ENCODE results near the gene CEPT1. TPM values are rescaled to one million over a fixed set of nuclear protein-coding genes. Genes with fewer than 3 reads are reported as not detected.

Gene CEPT1
- total and polyA plus RNA-seq, 2 of the 13 experiments (the other 11 are each of a cell fraction or from before 2014, with no cell fraction given) = 35.7 to 48.2 TPM

- no peak for TF ChIP-seq ZBTB44 (CRISPR knock-in tag; IDR thresholded peaks at IDR 0.05)
- no peak for TF ChIP-seq HNRNPLL (IDR thresholded peaks at IDR 0.05; ENCODE audit: low read depth, low read length, poor library complexity, severe bottlenecking)
- no peak for TF ChIP-seq CSRNP2 (CRISPR knock-in tag; conservative IDR thresholded peaks at IDR 0.05; ENCODE audit: low read depth)
- peak; percentile 49; the same call in 1 of the 2 replicates for TF ChIP-seq IKZF5 (CRISPR knock-in tag; IDR thresholded peaks at IDR 0.05)
- no peak for TF ChIP-seq HBP1 (CRISPR knock-in tag; IDR thresholded peaks at IDR 0.05; ENCODE audit: low read depth)
- TF ChIP-seq ZNF280B (CRISPR knock-in tag; IDR thresholded peaks at IDR 0.05; ENCODE audit: borderline replicate concordance) = no peak
- peak; percentile 18; the same call in 1 of the 2 replicates for TF ChIP-seq THRA (CRISPR knock-in tag; IDR thresholded peaks at IDR 0.05; ENCODE audit: borderline replicate concordance)
- no peak for TF ChIP-seq ZNF292 (CRISPR knock-in tag; IDR thresholded peaks at IDR 0.05; ENCODE audit: borderline replicate concordance, low read depth)
- TF ChIP-seq MTF1 (CRISPR knock-in tag; IDR thresholded peaks at IDR 0.05) = no peak
- no peak for TF ChIP-seq RBM39 (IDR thresholded peaks at IDR 0.05; ENCODE audit: low read depth, low read length, poor library complexity, severe bottlenecking)
- TF ChIP-seq ZNF276 (CRISPR knock-in tag; IDR thresholded peaks at IDR 0.05; ENCODE audit: low read depth) = no peak
- no peak for TF ChIP-seq TERF1 (CRISPR knock-in tag; IDR thresholded peaks at IDR 0.05)
These were observed 82.5 kb downstream of the CEPT1 start (continued) for GRCh38 chr1:111222308-111223125.

All from HepG2 (cell line).